Measurements from ENCODE around the gene MRLN. TPM values are rescaled to one million over a fixed set of nuclear protein-coding genes. Genes with fewer than 3 reads are reported as not detected.

Gene MRLN
- total and polyA plus RNA-seq, 2 of the 8 experiments (the other 6 are each of a cell fraction or from before 2014, with no cell fraction given), result 0.21 TPM; not detected in 1

DNA sequence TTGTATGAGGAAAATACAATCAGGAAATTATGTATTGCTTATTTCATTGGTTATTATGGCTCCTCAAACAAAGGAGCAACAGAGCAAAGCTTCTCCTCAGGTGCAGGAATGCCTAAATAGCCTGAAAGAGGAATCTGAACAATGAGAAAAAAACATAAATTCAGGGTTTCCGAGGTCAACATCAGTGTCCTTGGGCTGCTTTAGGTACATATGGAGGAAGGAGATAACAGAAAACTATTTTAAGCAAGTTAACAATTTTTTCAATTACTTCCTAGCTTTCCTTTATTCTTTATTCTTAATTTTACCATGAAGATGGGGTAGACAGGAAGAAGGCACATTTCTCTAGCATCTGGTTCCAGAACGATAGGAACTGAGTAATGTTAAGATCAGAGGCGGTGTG lies 57.6 kb downstream of the MRLN start:
- DNase-seq (ENCODE audit: low read depth in 1 of 2, low spot score in 2 of 2), result no peak
- H3K79me1 ChIP-seq (ENCODE audit: low read depth, low read length), result no peaks in the 10 kb centered on the region; the same call in 1 of the 2 replicates
- no peak overlapping the region for H3K56ac ChIP-seq (replicated peaks; ENCODE audit: insufficient read length, low read depth, low read length)
- no peak overlapping the region for H4K8ac ChIP-seq (ENCODE audit: extremely low read depth, insufficient read depth, low read length)
- no peak overlapping the region for H3K14ac ChIP-seq (ENCODE audit: insufficient read length)
- H2AFZ ChIP-seq (ENCODE audit: low read length), result no peak overlapping the region
- no peak overlapping the region for H2AK5ac ChIP-seq (ENCODE audit: low read depth, low read length)
- no peak overlapping the region for H3K4me3 ChIP-seq (ENCODE audit: extremely low read depth in 1 of 4, insufficient read depth in 2 of 4, low read depth in 3 of 4, low read length in 4 of 4)
- TF ChIP-seq ATF3 (IDR thresholded peaks at IDR 0.05; ENCODE audit: insufficient read depth, low read depth, low read length) (no peak), SP1 (IDR thresholded peaks at IDR 0.05; ENCODE audit: low read depth, low read length) (no peak), HDAC2 (IDR thresholded peaks at IDR 0.05; ENCODE audit: borderline replicate concordance in 1 of 2, low read depth in 2 of 2, low read length in 2 of 2) (no peak), USF2 (IDR thresholded peaks at IDR 0.05; ENCODE audit: low read length) (no peak), CBX5 (IDR thresholded peaks at IDR 0.05; ENCODE audit: low read depth, low read length) (no peak), RNF2 (IDR thresholded peaks at IDR 0.05; ENCODE audit: borderline replicate concordance, low read depth, low read length, missing control alignments, poor library complexity, severe bottlenecking) (no peak)
- TF ChIP-seq, protein P1, sequence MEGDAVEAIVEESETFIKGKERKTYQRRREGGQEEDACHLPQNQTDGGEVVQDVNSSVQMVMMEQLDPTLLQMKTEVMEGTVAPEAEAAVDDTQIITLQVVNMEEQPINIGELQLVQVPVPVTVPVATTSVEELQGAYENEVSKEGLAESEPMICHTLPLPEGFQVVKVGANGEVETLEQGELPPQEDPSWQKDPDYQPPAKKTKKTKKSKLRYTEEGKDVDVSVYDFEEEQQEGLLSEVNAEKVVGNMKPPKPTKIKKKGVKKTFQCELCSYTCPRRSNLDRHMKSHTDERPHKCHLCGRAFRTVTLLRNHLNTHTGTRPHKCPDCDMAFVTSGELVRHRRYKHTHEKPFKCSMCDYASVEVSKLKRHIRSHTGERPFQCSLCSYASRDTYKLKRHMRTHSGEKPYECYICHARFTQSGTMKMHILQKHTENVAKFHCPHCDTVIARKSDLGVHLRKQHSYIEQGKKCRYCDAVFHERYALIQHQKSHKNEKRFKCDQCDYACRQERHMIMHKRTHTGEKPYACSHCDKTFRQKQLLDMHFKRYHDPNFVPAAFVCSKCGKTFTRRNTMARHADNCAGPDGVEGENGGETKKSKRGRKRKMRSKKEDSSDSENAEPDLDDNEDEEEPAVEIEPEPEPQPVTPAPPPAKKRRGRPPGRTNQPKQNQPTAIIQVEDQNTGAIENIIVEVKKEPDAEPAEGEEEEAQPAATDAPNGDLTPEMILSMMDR (IDR thresholded peaks at IDR 0.05; ENCODE audit: control extremely low read depth in 1 of 3, insufficient read depth in 1 of 3, low read depth in 1 of 3, low read length in 3 of 3), result no peak
- H3K4ac ChIP-seq (replicated peaks; ENCODE audit: insufficient read length, low read depth, low read length), result no peak overlapping the region
- no peak overlapping the region for H2BK12ac ChIP-seq (ENCODE audit: low read depth, low read length)
- H3K23me2 ChIP-seq (ENCODE audit: low read depth, low read length), result no peaks in the 10 kb centered on the region
- H3K9ac ChIP-seq (replicated peaks in 1 of 4; ENCODE audit: extremely low read depth in 1 of 4, low read depth in 3 of 4, low read length in 3 of 4), result no peak overlapping the region
- no peak overlapping the region for H3K4me2 ChIP-seq (ENCODE audit: insufficient read depth in 1 of 2, low read depth in 2 of 2, low read length in 2 of 2)
- H4K20me1 ChIP-seq (replicated peaks in 1 of 2; ENCODE audit: control insufficient read depth in 1 of 2, insufficient read depth in 2 of 2, low read length in 2 of 2), result no peaks in the 10 kb centered on the region
- H3K27ac ChIP-seq (ENCODE audit: low read depth, low read length), result no peak overlapping the region
- 85% methylated on average over 3 of the region's 3 CpGs; no CpG with 5 or more reads in 1 of the 2 experiments for WGBS, 2 experiments (ENCODE audit: extremely low coverage in 1 of 2, insufficient coverage in 1 of 2, insufficient read length in 1 of 2, insufficient replicate concordance in 2 of 2, low coverage in 1 of 2, low lambda C conversion rate in 2 of 2, missing lambda C conversion rate in 1 of 2)
- H2BK120ac ChIP-seq (replicated peaks; ENCODE audit: low read depth, low read length), result no peak overlapping the region
- H3K9me3 ChIP-seq (ENCODE audit: insufficient read depth in 2 of 2, low read depth in 1 of 2, low read length in 1 of 2), result no peaks in the 10 kb centered on the region; a peak in 1 of 4 replicates
- H2BK15ac ChIP-seq (ENCODE audit: low read length), result no peak overlapping the region
- no peak overlapping the region for H4K5ac ChIP-seq (ENCODE audit: insufficient read length, low read depth, low read length)
- FAIRE-seq, result no peak
- no peak overlapping the region for H2BK20ac ChIP-seq (ENCODE audit: low read length)
- no peak overlapping the region for H3K23ac ChIP-seq (ENCODE audit: insufficient read length)
- no peak overlapping the region for H3K18ac ChIP-seq (ENCODE audit: extremely low read depth, low read length)
- ChIA-PET CTCF (ENCODE audit: partially characterized antibody) (no interaction called here), POLR2A (ENCODE audit: partially characterized antibody) (interaction anchor here (1.2 kb wide), 1 partner anchor 14 kb away, joined by 4 read pairs; the partner anchor contains the start of gene SLC16A9)
- peaks cover 0 to 10% of the 10 kb centered on the region in 2 experiments; a peak in 2 of 4 replicates for H3K79me2 ChIP-seq (ENCODE audit: control insufficient read depth in 1 of 2, insufficient read depth in 2 of 2, low read length in 2 of 2)
- H2BK5ac ChIP-seq (ENCODE audit: low read depth, low read length), result no peak overlapping the region
- no peaks in the 10 kb centered on the region for H3K27me3 ChIP-seq (replicated peaks in 1 of 4; ENCODE audit: control insufficient read depth in 3 of 4, extremely low read depth in 1 of 4, insufficient read depth in 3 of 4, low read length in 3 of 4)
- peaks cover 0 to 2% (median under 1%) of the 10 kb centered on the region in 4 experiments; a peak in 1 of 8 replicates for H3K36me3 ChIP-seq (ENCODE audit: control insufficient read depth in 2 of 4, insufficient read depth in 4 of 4, low read length in 3 of 4)
- H3K4me1 ChIP-seq (replicated peaks in 1 of 4; ENCODE audit: control insufficient read depth in 3 of 4, insufficient read depth in 4 of 4, low read length in 3 of 4), result peaks cover 0 to 2% (median 0%) of the 10 kb centered on the region in 4 experiments; a peak in 3 of 7 replicates
- no peak overlapping the region for H4K91ac ChIP-seq (replicated peaks; ENCODE audit: insufficient read length, low read length)

Measured in H1 (cell line).